Measurements from ENCODE around the gene DNAH2.
"Not testable (repeated sequence)": the region's sequence is repeated elsewhere in the genome, so short reads cannot be mapped to it uniquely, and the experiment has no call there.

DNAH2 gene

GRCh38 chr17:7786866-7787265 lies 69.3 kb downstream of the DNAH2 start:
- no peak for FAIRE-seq

DNA sequence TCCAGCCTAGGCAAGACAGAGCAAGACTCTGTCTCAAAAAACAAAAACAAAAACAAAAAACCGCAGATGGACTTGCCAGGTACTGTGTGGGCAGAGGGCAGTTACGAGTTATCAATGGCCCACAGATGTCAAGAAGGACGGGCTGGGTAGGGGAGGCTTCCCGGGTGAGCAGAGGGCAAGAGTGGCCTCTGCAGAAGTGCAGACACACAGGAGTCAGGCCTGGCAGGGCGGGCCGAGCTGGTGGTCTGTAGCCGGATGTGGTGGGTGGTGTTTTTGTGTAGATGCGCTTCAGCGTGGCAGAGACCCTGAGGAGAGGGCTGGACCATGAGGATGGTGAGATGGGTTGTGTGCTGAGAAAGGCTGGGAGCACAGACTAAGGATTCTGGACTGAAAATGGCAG lies 71.6 kb downstream of the DNAH2 start:
- FAIRE-seq: no peak

DNA sequence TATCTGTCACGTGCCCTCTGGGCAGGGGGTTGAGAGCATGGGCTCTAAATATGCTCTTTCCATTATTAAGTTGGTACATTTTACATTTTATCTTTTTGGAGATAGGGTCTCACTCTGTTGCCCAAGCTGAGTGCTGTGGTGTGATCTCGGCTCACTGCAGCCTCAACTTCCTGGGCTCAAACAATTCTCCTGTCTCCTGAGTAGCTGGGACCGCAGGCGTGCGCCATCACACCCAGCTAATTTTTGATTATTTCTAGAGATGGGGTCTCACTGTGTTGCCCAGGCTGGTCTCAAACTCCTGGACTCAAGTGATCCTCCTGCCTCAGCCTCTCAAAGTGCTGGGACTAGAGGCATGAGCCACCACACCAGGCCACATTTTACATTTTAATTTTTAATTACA lies 72.6 kb downstream of the DNAH2 start:
- no peak for FAIRE-seq

DNA sequence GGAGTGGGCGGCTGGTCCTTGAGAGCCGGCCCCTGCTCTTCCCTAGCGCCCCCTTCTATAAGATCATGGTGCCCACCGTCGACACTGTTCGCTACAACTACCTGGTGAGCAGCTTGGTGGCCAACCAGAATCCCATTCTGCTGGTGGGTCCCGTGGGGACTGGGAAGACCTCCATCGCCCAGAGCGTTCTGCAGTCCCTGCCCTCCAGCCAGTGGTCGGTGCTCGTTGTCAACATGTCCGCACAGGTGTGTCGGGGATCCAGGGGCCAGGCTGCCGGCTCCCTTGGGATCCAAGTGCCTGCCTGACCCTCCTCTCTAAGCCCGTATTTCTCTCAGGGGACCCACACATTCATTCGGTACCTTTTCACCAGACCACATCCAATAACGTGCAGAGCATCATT lies 75.1 kb downstream of the DNAH2 start:
- FAIRE-seq: no peak

GRCh38 chr17:7794075-7794663 lies 76.6 kb downstream of the DNAH2 start:
- no peak for FAIRE-seq

GRCh38 chr17:7797976-7798375 lies 80.4 kb downstream of the DNAH2 start:
- no peak for FAIRE-seq

DNA sequence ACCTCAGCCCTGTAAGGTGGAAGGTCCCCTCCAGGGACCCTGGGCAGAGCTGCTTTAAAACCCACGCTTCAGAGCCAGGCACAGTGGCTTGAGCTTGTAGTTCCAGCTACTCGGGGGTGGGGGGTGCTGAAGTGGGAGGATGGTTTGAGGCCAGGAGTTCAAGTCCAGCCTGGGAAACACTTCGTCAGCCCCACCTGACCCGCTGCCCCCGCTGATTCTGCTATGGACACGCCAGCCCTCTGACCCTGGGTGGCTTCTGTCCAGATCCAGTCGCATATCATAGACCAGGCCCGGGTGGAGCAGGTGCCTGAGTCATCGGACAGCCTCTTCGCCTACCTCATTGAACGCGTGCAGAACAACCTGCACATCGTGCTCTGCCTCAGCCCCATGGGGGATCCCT lies 81.3 kb downstream of the DNAH2 start:
- FAIRE-seq: no peak

GRCh38 chr17:7803981-7804380 lies 86.4 kb downstream of the DNAH2 start:
- FAIRE-seq: no peak

DNA sequence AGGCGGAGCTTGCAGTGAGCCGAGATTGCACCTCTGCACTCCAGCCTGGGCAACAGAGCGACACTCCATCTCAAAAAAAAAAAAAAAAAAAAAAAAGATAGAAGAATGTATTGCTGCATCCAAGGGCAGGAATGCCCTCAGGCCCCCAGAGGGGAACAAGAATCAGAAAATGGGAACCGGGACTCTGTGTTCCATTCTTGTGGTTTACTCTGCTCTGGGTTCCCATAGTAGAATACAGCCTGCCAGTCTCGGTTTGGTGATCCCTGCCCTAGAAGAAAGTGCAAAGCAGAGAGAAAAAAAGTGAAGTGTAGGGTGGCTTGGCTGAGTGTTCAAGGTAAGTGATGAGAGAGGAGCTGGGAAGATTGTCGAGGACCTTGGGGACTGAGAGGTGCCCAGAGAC lies 89.0 kb downstream of the DNAH2 start:
- FAIRE-seq: no peak

- no peak for FAIRE-seq
These were observed 89.7 kb downstream of the DNAH2 start for GRCh38 chr17:7807206-7807605.

GRCh38 chr17:7809086-7809790 lies 91.7 kb downstream of the DNAH2 start:
- FAIRE-seq: no peak

- FAIRE-seq: not testable (repeated sequence)
These were observed 92.3 kb downstream of the DNAH2 start for GRCh38 chr17:7809791-7810343.

GRCh38 chr17:7811251-7811650 lies 93.7 kb downstream of the DNAH2 start:
- FAIRE-seq: no peak

- no peak for FAIRE-seq
These were observed 97.4 kb downstream of the DNAH2 start for GRCh38 chr17:7814969-7815368.

- no peak for FAIRE-seq
These were observed 99.5 kb downstream of the DNAH2 start for GRCh38 chr17:7816926-7817642.

GRCh38 chr17:7817643-7817964 lies 100.1 kb downstream of the DNAH2 start:
- no peak for FAIRE-seq

- no peak for FAIRE-seq
These were observed 100.5 kb downstream of the DNAH2 start for GRCh38 chr17:7818026-7818425.

DNA sequence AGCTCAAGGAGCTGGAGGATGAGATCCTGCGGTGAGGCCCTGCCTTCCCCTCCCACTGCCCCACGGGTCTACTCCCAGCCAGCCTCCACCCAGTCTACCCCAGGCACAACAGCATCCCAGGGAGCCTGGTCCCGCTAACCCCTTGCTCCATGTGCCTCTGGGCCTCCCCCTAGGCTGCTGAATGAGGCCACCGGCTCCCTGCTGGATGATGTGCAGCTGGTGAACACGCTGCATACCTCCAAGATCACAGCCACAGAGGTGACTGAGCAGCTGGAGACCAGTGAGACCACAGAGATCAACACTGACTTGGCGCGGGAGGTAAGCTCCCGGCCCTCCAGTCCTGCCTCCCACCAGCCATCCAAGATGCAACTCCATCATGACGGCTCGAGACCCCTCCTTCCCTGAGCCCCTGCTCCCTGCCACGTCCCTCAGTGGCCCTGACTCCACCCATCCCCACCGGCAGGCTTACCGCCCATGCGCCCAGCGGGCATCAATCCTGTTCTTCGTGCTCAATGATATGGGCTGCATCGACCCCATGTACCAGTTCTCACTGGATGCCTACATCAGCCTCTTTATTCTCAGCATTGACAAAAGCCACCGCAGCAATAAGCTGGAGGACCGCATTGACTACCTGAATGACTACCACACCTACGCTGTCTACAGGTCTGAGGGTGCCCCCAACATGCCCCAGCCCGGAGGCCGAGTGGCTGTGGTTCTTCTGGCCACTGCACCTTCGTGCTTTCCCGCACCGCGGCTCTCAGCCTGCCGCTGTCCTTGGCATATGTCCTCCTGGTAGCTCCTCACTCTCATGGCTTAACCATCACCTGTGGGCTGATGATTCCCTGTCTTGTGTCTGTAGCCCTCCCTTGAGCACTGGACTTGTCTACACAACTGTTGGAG lies 101.5 kb downstream of the DNAH2 start:
- FAIRE-seq: no peak

- FAIRE-seq: no peak
These were observed 102.7 kb downstream of the DNAH2 start for GRCh38 chr17:7820231-7820630.

DNA sequence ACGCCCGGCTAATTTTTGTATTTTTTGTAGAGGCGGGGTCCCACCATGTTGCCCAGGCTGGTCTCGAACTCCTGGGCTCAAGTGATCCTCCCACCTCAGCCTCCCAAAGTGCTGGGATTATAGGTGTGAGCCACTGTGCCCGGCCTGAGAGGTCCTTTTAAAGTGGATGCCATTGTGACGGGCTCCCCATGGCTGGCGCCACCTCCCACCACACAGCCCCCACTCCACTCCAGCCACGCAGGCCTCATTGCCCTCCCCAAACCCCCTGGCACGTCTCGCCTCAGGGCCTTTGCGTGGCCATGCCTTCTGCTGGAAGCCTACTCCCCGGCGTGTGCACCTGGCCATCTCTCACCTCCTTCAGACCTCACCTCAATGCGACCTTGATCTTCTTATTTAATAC lies 104.6 kb downstream of the DNAH2 start:
- no peak for FAIRE-seq

DNA sequence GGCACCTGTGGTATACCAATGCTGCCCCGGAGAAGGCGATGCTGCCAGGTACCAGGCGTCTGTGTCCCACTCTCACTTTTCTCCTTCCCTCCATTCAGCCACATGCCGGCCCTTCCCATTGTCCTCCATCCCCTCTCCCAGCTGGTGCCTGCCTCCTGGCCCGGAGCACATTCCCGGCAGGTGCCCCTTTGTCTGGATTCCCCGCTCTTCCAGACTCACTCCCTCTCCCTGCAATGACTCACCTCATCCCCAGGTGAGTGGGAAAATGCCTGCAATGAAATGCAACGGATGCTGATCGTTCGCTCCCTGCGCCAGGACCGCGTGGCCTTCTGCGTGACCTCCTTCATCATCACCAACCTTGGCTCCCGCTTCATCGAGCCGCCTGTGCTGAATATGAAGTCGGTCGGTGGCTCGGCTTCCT lies 106.0 kb downstream of the DNAH2 start:
- no peak for FAIRE-seq

GRCh38 chr17:7824021-7824924 lies 106.7 kb downstream of the DNAH2 start:
- FAIRE-seq: no peak
